Kidney epithelial cell (primary cell): ENCODE results near the gene CIPC. TPM values are rescaled to one million over a fixed set of nuclear protein-coding genes. Genes with fewer than 3 reads are reported as not detected.

Experiments
- DNase-seq: peaks from one replicate; pipeline ENCODE4 v3.0.0-alpha.2; 2010; ENCODE audit warnings: low read depth
- H3K27me3 ChIP-seq: 2 replicates; pipeline ENCODE4 v1.6.0; 2011; ENCODE audit warnings: low read length; ENCODE audit not compliant: control insufficient read depth, insufficient read depth
- H3K36me3 ChIP-seq: 2 replicates; pipeline ENCODE4 v1.5.1; 2011; ENCODE audit warnings: low read length; ENCODE audit not compliant: control insufficient read depth, insufficient read depth
- H3K4me3 ChIP-seq: 2 replicates; pipeline ENCODE4 v1.5.1; 2011; ENCODE audit warnings: low read depth, mild to moderate bottlenecking, control low read depth, low read length
- total RNA-seq: library from RNA; depleted of rRNA; stranded (reverse); fragments of >200 nt; gene quantifications from 2 replicates; pipeline ENCODE4 v1.2.3, GENCODE V29; 2015
- TF ChIP-seq, protein P1 (sequence below): IDR thresholded peaks from 2 replicates; pipeline ENCODE4 v1.5.1; 2011; ENCODE audit warnings: mild to moderate bottlenecking, moderate library complexity, low read length, control low read depth, inconsistent platforms; ENCODE audit not compliant: insufficient read depth, poor library complexity, severe bottlenecking

CIPC gene, protein sequence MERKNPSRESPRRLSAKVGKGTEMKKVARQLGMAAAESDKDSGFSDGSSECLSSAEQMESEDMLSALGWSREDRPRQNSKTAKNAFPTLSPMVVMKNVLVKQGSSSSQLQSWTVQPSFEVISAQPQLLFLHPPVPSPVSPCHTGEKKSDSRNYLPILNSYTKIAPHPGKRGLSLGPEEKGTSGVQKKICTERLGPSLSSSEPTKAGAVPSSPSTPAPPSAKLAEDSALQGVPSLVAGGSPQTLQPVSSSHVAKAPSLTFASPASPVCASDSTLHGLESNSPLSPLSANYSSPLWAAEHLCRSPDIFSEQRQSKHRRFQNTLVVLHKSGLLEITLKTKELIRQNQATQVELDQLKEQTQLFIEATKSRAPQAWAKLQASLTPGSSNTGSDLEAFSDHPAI
- 13.6 and 15.9 TPM in 2 replicates for total RNA-seq

DNA sequence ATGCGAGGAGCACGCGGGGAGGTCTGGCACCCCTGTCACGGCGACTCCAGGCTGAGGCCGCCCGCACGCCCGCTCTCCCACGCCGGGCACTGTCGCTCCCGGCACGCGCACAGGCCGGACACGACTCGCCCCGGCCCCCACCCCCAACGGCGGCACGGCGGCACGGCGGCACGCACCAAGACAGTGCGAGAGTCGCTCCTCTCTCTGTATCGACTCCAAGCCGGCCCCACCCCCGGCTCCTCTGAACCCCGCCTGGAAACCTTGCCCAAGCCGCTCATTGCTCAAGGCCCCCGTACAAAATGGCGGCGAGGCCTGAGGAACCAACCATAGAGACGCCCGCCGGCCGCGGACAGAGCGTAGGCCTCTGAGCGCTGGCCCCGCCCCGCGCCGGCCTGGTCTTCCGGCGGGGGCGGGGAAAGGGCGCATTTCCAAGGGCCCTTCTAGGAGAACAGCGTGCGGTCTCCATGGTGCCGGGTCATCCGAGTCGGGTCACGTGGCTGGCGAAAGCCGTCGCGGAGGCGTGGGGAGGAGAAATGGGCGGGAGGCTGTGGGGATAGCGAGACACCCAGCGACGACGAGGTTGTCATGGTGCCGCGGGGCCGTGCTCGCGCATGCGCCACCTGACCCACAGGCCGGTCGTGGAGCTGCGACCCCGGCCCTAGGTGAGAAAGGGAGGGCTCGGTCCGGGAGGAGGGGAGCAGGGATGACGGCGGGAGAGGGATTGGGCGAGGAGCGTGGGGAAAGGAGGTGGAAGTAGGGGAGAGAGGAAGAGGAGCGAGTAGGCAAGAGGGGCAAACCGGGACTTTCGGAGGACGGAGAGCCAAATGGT, at the start of gene CIPC:
CIPC (plus strand) TSS at position 559 of the 829 bp plus-strand sequence. CDS start 7,451 bp downstream, outside the sequence.
- peak; percentile 81 for DNase-seq
- H3K27me3 ChIP-seq, result no peaks in the 10 kb centered on the region
- H3K4me3 ChIP-seq, result peak within 1 kb of the TSS; percentile 95
- no peaks in the 10 kb centered on the region for H3K36me3 ChIP-seq
- TF ChIP-seq, protein P1, sequence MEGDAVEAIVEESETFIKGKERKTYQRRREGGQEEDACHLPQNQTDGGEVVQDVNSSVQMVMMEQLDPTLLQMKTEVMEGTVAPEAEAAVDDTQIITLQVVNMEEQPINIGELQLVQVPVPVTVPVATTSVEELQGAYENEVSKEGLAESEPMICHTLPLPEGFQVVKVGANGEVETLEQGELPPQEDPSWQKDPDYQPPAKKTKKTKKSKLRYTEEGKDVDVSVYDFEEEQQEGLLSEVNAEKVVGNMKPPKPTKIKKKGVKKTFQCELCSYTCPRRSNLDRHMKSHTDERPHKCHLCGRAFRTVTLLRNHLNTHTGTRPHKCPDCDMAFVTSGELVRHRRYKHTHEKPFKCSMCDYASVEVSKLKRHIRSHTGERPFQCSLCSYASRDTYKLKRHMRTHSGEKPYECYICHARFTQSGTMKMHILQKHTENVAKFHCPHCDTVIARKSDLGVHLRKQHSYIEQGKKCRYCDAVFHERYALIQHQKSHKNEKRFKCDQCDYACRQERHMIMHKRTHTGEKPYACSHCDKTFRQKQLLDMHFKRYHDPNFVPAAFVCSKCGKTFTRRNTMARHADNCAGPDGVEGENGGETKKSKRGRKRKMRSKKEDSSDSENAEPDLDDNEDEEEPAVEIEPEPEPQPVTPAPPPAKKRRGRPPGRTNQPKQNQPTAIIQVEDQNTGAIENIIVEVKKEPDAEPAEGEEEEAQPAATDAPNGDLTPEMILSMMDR, result no peak

DNA sequence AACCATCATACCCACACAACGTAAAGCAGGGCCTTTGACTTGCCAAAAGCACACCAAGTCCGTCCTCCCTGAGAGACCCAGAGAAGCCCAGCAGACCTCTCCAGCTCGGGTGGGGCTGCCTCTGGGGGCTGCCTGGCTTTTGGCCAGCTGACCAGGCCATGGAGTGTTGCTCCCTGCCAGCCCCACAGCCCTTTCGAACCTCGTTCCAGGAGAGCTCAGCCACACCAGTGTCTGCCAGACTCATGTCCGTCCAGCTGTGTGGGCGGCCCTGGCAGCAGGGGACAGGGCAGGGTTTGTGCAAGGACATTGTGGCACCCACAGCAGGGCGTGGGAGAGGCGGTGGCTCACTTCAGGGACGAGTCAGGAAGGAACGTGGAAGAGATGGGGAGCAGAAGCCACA, 46.9 kb upstream of the CIPC start:
- Histone ChIP-seq H3K27me3 (no peaks in the 10 kb centered on the region), H3K36me3 (no peaks in the 10 kb centered on the region), H3K4me3 (no peak overlapping the region)
- TF ChIP-seq, protein P1, result no peak
- no peak for DNase-seq

DNA sequence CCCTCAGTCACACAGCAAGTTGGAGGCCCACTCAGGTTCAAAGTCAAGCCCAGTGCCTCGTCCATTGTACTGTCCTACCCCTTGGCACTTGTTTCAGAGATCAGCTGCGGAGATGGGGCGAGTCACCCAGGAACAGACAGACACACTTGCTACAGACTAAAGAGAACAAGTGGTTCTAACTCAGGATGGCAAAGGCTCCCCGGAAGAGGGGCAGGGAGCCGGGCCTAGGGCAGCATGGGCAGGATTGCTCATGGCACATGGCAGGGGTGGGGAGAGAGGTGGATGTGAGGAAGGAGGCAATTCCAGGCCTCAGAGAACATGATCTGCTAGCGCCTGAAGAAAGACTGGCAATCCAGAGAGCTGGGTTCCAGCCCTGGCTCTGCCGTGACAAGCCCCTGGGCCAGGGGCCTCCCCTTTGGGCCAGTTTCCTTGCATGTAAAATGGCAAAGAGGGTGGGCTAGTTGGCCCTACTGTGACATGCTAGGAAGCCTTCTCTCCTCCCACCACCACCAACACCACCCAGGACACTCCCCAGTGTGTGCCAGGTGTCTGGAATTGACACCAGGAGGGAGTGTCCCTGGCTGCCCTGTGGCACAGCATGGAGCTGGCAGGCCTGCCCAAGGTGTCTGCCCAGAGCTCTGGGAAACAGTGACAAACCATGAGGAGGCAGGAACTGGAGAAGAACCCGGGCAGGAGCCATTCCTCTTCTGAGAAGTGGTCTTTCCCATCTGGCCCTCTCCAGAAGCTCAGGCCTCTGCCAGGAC, 45.6 kb upstream of the CIPC start:
- Histone ChIP-seq H3K4me3 (no peak overlapping the region), H3K27me3 (no peaks in the 10 kb centered on the region), H3K36me3 (no peaks in the 10 kb centered on the region)
- TF ChIP-seq, protein P1, result no peak
- DNase-seq, result no peak

DNA sequence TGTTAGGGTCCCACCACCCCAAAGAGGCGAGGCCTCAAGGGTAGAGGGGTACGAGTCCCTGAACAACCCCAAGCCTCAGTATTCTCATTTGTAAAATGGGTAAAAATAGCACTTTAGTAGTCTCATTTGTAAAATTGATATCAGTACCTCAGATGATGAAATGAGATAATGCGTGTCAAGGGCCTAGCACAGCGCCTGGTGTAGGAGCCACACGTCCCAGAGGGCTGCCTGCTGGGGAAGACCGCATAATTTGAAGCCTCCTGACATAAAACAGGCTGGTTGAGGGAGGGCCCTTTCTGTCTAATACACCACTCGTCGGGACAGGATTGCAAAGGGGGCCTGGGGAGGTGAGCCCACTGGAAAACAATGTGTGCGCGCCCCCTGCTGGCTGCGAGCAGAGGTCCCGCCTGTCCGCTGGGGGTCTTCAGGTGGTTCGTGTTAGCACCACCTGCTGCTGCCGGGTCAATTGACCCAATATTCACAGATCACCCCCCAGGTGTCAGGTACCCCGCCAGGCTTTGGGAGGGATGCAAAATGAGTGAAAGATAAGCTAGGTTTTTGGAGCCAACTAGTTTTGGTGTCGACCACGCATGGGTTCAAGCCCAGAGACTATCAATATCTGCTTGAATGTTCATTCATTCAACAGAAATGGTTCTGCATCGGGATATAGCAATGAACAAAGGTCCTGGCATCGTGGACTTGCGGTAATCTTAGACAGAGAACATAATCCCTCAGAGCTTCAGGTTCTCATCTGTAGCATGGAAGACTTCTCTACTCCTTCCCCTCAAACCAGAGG, 44.8 kb upstream of the CIPC start:
- TF ChIP-seq, protein P1, result peak; percentile 95

DNA sequence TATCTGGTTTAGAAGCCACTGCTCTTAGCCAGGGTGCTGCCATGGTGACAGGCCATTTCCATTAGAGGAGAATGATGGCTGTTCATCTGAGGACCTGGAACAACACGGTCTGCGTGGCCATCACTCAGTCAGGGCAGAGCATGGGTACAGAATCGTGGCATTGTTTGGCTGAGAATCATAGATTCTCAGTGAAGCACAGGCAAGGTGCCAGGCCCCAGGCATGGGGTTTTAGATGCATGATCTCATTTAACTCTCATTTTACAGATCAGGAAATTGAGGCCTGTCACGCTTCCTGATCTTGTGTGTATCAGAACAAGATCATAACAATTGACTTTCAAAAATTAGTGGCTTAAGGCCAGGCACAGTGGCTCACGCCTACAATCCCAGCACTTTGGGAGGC, 42.8 kb upstream of the CIPC start:
- no peak overlapping the region for H3K4me3 ChIP-seq
- TF ChIP-seq, protein P1, result no peak
- DNase-seq, result no peak
- H3K27me3 ChIP-seq, result no peaks in the 10 kb centered on the region
- H3K36me3 ChIP-seq, result no peaks in the 10 kb centered on the region

More for the DNA sequence above, 44.8 kb upstream of the CIPC start:
- H3K27me3 ChIP-seq, result no peaks in the 10 kb centered on the region
- H3K36me3 ChIP-seq, result no peaks in the 10 kb centered on the region
- DNase-seq, result no peak
- no peak overlapping the region for H3K4me3 ChIP-seq
